Activated T-cell treated with anti-CD3 and anti-CD28 coated beads, Interleukin-2, amount 50 U/mL, for 24 hours (primary cell): ENCODE results near the gene RAB11FIP2.

Experiments
- DNase-seq: peaks from one replicate; pipeline ENCODE4 v3.0.0-alpha.2; 2020
- H3K27ac Mint-ChIP-seq: 2 replicates; pipeline ENCODE4 v1.8.0; 2020; ENCODE audit warnings: mild to moderate bottlenecking, mixed read lengths
- H3K27me3 Mint-ChIP-seq: 2 replicates; pipeline ENCODE4 v1.8.0; 2020; ENCODE audit warnings: mixed read lengths
- H3K36me3 Mint-ChIP-seq: 2 replicates; pipeline ENCODE4 v1.8.0; 2020; ENCODE audit warnings: low read depth, mixed read lengths
- H3K4me1 Mint-ChIP-seq: 2 replicates; pipeline ENCODE4 v1.8.0; 2020; ENCODE audit warnings: low read depth, mixed read lengths
- H3K4me3 Mint-ChIP-seq: 2 replicates; pipeline ENCODE4 v1.8.0; 2020; ENCODE audit warnings: mild to moderate bottlenecking, moderate library complexity, mixed read lengths
- H3K9me3 Mint-ChIP-seq: 2 replicates; pipeline ENCODE4 v1.8.0; 2020; ENCODE audit warnings: mixed read lengths

Gene RAB11FIP2

DNA sequence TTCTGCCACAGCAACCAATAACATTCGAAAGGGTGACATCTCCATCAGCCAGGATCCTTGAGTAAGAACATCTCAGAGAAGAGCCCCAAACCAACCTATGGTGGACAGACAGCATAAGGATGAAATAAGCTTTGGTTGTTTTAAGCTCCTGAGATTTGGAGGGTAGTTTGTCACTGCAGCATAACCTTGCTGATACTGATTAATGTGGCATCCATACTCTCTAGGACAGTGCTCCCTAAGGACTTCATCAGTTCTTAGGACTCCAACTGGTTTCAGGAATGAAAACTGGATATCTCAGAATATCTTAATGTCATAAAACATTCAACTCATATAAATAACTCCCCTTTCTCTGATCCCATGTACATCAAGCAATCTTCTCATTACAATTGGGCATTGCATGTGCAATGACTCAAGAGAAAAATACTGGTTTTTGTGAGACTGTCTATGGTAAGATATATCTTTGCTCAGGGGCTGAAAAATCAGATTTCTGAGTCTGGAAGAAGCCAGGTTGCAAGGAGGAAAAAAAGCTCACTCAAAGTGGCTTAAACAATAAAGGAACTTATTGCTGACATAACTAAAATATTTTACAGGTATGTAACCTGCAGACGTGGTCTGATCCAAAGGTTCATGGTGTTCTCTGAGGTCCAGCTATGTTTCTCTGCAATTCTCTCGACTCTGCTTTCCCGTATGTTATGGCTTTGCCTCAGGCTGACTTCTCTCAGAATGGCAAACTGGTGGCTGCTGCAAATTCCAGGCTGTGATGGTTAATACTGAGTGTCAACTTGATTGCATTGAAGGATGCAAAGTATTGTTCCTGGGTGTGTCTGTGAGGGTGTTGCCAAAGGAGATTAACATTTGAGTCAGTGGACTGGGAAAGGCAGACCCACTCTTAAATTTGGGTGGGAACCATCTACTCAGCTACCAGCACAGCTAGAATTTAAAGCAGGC is 65.7 kb downstream of the RAB11FIP2 start:
- Mint-ChIP-seq H3K4me3 (no peak overlapping the region), H3K9me3 (peaks cover 4% of the 10 kb centered on the region), H3K27me3 (peaks cover 8% of the 10 kb centered on the region), H3K27ac (no peak overlapping the region), H3K4me1 (no peaks in the 10 kb centered on the region), H3K36me3 (no peaks in the 10 kb centered on the region)
- no peak for DNase-seq

DNA sequence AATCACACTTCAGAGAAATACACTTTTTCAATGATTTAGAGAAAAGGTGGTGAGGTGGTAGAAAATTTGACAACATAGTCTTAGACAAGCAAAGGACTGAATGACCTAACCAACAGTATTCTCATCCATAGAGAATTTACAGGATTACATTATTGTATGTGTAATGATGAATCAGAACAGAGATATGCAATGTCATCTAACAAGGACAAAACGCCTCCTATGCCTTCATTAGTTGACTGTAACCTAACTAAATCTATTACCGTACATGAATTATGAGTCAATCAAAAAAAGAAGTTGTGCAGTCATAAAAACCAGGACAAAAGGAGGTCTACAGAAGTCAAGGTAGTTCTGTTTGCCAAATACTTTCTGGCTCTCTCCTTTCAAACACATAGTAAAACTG is 66.5 kb downstream of the RAB11FIP2 start:
- no peak overlapping the region for H3K4me3 Mint-ChIP-seq
- peaks cover 3% of the 10 kb centered on the region for H3K9me3 Mint-ChIP-seq
- DNase-seq: no peak
- no peaks in the 10 kb centered on the region for H3K4me1 Mint-ChIP-seq
- H3K27ac Mint-ChIP-seq: no peak overlapping the region
- H3K27me3 Mint-ChIP-seq: peaks cover 9% of the 10 kb centered on the region
- H3K36me3 Mint-ChIP-seq: no peaks in the 10 kb centered on the region

DNA sequence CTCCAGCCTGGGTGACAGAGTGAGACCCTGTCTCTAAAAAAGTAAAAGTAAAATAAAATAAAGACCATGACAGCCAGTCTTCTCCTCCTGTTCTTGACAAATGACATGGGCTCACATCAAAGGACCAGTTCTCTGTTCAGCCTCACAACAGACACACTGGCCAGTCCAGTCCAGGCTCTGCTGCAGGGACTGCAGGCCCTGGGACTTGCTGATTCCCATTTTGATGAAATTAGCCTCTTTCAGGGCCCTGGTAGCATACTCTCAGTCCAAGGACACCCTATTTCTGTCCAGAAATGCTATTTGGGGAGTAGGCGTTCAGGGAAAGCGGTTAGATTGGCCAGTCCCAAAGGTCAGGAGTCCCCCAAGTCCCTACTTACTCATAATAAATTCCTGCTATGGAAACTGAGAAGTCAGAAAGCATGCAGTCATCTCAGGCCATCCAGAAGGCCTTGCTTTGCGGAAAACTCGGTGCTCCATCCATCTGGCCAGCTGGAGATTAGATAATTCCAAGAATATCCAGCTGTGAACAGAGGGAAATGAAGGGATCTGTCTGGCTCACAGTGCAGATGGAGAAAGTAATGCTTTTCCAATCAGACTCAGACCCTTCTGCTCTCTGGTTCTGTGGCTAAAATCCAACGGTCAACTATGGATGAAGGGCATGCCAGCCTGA is 74.4 kb downstream of the RAB11FIP2 start:
- no peaks in the 10 kb centered on the region for H3K36me3 Mint-ChIP-seq
- H3K4me3 Mint-ChIP-seq: no peak overlapping the region
- H3K4me1 Mint-ChIP-seq: no peaks in the 10 kb centered on the region
- no peak for DNase-seq
- no peaks in the 10 kb centered on the region for H3K9me3 Mint-ChIP-seq
- no peak overlapping the region for H3K27ac Mint-ChIP-seq
- H3K27me3 Mint-ChIP-seq: peaks cover 47% of the 10 kb centered on the region

DNA sequence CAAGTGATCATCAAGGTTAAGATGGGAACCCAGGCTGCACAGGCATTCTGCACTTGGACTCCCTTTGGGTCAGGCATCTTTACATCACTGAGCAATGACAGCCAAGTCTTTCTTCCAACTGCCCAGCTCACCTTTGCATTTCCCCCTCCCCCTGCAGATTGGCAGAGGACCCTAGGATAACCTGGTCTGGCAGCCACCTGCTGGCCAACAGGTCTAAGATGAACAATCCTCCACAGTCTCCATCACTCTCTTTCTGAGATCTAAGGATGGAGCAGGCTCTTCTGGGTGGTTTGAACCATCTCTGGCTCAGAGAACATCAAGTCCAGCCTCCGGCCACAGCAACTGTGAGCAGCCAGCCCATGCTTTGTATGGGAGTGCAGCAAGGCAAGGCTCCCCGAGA is 75.8 kb downstream of the RAB11FIP2 start:
- H3K27me3 Mint-ChIP-seq: peaks cover 47% of the 10 kb centered on the region
- no peaks in the 10 kb centered on the region for H3K9me3 Mint-ChIP-seq
- DNase-seq: no peak
- no peak overlapping the region for H3K4me3 Mint-ChIP-seq
- H3K4me1 Mint-ChIP-seq: no peaks in the 10 kb centered on the region
- H3K36me3 Mint-ChIP-seq: no peaks in the 10 kb centered on the region
- H3K27ac Mint-ChIP-seq: no peak overlapping the region

DNA sequence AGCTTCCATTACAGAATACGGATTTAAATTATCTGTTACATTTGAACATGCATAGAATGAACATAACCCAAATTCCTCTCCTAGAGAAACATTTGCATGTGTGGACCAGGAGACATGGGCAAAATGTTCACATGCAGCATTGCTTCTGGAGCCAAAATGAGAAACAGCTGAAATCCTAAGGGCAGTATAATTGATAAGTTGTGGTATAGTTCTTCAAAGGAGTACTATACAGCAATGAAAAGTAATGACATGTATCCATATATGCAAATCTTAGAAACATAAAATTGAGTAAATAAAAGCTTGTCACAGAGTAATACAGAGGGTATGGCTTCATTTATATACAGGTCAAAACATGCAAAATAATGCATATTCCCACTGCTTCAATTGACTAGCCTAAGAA is 77.1 kb downstream of the RAB11FIP2 start:
- Mint-ChIP-seq H3K27ac (no peak overlapping the region), H3K4me3 (no peak overlapping the region), H3K9me3 (no peaks in the 10 kb centered on the region), H3K4me1 (no peaks in the 10 kb centered on the region), H3K36me3 (no peaks in the 10 kb centered on the region), H3K27me3 (peaks cover 46% of the 10 kb centered on the region)
- DNase-seq: no peak

DNA sequence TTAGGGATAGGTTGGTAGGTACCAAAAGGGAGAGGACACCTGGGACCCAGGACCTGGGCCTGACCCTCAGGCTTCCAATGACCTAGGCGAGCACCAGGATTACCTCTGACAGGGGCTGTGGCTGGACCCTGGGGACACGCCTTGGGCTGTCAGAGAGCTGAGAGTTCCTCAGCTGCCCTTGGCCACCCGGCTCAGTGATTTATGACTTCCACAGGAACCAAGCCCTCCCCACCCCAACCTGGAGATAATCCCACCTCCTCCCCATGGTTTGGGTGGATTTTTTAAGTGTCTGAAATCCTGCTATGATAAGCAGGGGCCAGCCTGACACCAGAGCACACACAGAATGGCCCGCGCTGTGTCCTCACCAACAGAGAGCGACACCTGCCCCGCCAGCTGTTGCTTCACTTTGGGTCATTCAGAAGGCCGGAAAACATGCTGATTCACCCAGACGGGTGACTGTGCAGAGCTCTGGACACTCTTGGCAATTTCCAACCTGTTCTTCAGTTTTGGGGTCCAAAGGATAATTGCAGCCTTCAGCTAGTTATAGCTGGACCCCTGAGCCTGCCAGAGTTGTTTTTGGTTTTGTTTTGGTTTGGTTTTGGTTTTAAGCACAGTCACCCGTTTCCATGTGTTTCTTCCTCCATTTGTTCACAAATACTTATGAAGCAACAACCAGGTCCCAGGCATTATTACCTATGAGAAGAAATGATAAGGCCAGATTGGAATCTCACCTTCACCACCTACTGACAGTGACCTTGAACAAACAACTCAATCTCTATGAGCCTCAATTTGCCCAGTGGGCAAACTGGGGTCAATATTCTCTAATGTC is 78.2 kb downstream of the RAB11FIP2 start:
- Mint-ChIP-seq H3K36me3 (no peaks in the 10 kb centered on the region), H3K9me3 (no peaks in the 10 kb centered on the region), H3K4me3 (no peak overlapping the region), H3K27me3 (peaks cover 46% of the 10 kb centered on the region), H3K27ac (no peak overlapping the region), H3K4me1 (no peaks in the 10 kb centered on the region)
- no peak for DNase-seq

DNA sequence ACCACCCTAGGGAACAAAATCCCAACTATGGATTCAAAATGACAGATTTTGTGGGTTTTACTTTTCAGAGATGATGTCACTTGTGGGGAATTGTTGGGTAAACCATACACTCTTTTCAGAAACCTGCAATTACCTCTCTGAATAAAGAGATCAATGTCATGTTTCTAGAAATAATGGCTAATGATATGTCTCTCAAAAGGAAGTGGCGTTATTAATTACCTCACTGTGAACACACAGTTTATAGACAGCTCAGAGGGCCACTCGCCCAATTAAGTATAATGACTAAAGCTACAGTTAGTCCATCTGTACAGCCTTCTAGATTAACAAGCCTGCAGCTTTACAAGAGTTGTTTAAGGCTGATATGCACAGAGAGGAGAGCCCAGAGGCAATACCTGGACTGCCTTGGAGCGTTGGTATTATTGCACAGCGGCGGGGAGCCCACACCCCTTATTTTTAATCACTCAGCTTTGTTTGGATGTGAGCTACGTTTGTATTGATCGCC is 79.5 kb downstream of the RAB11FIP2 start:
- Mint-ChIP-seq H3K36me3 (no peaks in the 10 kb centered on the region), H3K4me3 (no peak overlapping the region), H3K9me3 (no peaks in the 10 kb centered on the region), H3K27me3 (peaks cover 47% of the 10 kb centered on the region), H3K27ac (no peak overlapping the region), H3K4me1 (no peaks in the 10 kb centered on the region)
- DNase-seq: no peak

DNA sequence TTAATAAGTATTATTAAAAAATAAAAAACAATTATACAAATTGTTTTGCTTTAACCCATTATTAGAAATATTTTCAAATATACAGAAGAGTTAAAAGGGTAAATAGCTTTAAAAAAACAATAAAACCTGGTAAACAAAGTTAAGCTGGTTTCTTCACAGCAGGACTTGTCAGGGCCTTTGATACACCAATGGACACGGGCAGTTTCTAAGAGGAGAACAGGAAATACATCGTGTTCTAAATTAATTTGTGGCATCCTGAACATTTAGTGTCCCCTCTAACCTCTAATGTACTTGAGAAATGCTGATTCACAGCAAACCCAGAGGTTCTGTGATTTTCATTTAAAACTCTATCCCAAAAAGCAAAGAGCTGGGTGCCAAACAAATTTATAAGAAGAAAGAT is 80.8 kb downstream of the RAB11FIP2 start:
- Mint-ChIP-seq H3K4me1 (no peaks in the 10 kb centered on the region), H3K36me3 (no peaks in the 10 kb centered on the region), H3K9me3 (no peaks in the 10 kb centered on the region), H3K4me3 (no peak overlapping the region), H3K27ac (no peak overlapping the region), H3K27me3 (peaks cover 47% of the 10 kb centered on the region)
- no peak for DNase-seq

DNA sequence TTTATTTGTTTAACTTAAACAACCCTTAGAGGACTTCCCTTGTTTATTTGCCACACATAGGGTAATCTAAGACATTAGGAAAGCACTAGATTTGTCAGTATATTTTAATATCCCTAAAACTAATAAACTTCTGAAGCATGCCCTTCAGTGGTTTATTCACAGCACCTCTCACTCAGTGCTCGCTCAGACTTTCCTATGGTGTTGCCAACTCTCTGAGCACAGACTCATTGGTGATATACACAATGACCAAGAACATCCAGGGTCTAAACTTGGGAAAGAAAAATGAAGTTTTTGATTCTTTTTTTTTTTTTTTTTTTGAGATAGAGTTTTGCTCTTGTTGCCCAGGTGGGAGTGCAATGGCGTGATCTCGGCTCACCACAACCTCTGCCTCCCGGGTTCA is 82.2 kb downstream of the RAB11FIP2 start:
- Mint-ChIP-seq H3K36me3 (no peaks in the 10 kb centered on the region), H3K27me3 (peaks cover 44% of the 10 kb centered on the region), H3K9me3 (no peaks in the 10 kb centered on the region), H3K27ac (no peak overlapping the region), H3K4me1 (no peaks in the 10 kb centered on the region), H3K4me3 (no peak overlapping the region)
- DNase-seq: no peak

DNA sequence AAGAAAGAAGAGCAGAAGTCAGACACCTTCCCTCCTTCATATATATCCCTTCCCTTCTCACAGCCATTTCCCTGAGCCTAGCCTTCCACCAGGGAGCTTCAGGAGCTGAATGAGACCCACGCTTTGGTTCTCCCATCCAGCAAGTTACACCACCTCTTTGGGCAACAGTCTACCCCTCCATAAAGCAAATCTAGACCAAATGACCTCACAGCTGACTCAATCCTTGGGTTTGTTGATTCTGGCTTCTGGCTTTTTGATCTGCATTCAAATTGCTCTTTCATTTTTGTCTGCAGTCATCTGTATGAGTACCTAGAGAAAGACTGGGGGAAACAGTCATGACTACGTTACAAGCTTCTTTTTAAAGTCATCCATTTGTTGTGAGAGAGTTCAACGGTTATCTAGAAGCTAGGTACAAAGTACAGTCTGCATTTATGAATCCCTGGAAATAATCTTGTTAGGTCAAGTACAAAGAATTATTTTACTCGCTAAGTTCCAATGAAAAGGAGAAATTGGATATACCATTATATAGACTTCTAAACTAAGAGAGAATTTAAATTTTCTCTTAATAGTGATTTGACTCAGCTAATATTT is 86.3 kb downstream of the RAB11FIP2 start:
- Mint-ChIP-seq H3K36me3 (no peaks in the 10 kb centered on the region), H3K27ac (no peak overlapping the region), H3K27me3 (peaks cover 38% of the 10 kb centered on the region), H3K9me3 (no peaks in the 10 kb centered on the region), H3K4me1 (no peaks in the 10 kb centered on the region), H3K4me3 (no peak overlapping the region)
- no peak for DNase-seq

DNA sequence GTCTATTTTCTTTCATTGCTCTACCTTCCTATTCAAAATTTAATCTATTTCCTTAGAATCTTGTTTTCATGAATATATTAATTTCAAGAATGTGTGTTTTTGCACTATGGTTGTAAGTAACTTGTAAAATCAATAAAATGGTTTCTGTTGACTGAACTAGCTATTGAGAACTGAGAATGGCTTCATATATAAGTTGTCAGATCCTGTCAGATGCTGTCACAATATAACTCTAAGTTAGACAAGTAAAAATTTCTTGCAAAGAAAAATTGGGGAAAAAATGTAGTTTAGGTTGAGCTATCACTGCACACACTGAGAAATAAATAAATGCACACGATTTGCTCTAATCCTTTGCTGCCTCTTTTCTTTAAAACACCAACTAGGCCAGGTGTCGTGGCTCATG is 89.8 kb downstream of the RAB11FIP2 start:
- no peak overlapping the region for H3K4me3 Mint-ChIP-seq
- H3K27ac Mint-ChIP-seq: no peak overlapping the region
- H3K4me1 Mint-ChIP-seq: no peaks in the 10 kb centered on the region
- H3K27me3 Mint-ChIP-seq: peaks cover 39% of the 10 kb centered on the region
- no peaks in the 10 kb centered on the region for H3K36me3 Mint-ChIP-seq
- no peaks in the 10 kb centered on the region for H3K9me3 Mint-ChIP-seq
- DNase-seq: no peak

DNA sequence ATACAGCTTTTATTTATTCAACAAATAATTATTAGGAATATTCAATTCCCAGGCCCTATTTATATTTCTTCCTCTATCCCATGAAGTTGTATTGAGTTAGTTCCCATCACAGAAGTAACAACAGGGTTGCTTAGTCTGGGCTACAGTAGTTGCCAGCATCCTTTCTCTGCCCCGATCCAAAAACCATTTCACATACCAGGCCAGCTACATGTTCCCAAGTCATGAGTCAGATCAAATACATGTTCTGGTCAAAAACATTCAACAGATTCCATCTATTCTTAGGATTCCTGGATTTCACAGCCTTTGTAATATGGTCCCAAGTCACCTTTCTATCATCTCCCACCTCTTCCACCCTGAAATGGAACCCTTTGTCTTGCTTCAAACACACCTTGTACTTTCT is 91.6 kb downstream of the RAB11FIP2 start:
- DNase-seq: no peak
- peaks cover 32% of the 10 kb centered on the region for H3K27me3 Mint-ChIP-seq
- no peak overlapping the region for H3K27ac Mint-ChIP-seq
- no peaks in the 10 kb centered on the region for H3K9me3 Mint-ChIP-seq
- H3K4me1 Mint-ChIP-seq: no peaks in the 10 kb centered on the region
- H3K4me3 Mint-ChIP-seq: no peak overlapping the region
- no peaks in the 10 kb centered on the region for H3K36me3 Mint-ChIP-seq
